ENCODE results near the gene GCN1.

- TF ChIP-seq, protein P1, sequence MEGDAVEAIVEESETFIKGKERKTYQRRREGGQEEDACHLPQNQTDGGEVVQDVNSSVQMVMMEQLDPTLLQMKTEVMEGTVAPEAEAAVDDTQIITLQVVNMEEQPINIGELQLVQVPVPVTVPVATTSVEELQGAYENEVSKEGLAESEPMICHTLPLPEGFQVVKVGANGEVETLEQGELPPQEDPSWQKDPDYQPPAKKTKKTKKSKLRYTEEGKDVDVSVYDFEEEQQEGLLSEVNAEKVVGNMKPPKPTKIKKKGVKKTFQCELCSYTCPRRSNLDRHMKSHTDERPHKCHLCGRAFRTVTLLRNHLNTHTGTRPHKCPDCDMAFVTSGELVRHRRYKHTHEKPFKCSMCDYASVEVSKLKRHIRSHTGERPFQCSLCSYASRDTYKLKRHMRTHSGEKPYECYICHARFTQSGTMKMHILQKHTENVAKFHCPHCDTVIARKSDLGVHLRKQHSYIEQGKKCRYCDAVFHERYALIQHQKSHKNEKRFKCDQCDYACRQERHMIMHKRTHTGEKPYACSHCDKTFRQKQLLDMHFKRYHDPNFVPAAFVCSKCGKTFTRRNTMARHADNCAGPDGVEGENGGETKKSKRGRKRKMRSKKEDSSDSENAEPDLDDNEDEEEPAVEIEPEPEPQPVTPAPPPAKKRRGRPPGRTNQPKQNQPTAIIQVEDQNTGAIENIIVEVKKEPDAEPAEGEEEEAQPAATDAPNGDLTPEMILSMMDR (IDR thresholded peaks at IDR 0.05; ENCODE audit: insufficient read depth, low read depth, low read length) = no peak
- TF ChIP-seq EZH2 (IDR thresholded peaks at IDR 0.05; ENCODE audit: insufficient read depth, low read length) = no peak
Observed at GRCh38 chr12:120079411-120080400, 114.8 kb downstream of the GCN1 start.
